MM.1S (cell line): ENCODE measurements around the gene MS4A8.

Experiments
- DNase-seq: peaks from one replicate; pipeline ENCODE4 v3.0.0-alpha.2; 2015
- H2AFZ ChIP-seq: fragments of 300-600 bp; sonication (generic); 2 replicates; pipeline ENCODE4 v1.6.0; 2016; ENCODE audit warnings: antibody characterized with exemption, low read length
- H3F3A ChIP-seq: fragments of 300-600 bp; sonication (generic); 2 replicates; pipeline ENCODE4 v1.6.1; 2016; ENCODE audit warnings: mild to moderate bottlenecking, antibody characterized with exemption, low read length, moderate library complexity, mixed read lengths; ENCODE audit not compliant: insufficient read depth
- H3K27ac ChIP-seq: fragments of 300-600 bp; sonication (generic); 2 replicates; pipeline ENCODE4 v1.5.1; 2016; ENCODE audit warnings: mild to moderate bottlenecking, low read length
- H3K27me3 ChIP-seq: fragments of 300-600 bp; sonication (generic); replicated peaks from 2 replicates; pipeline ENCODE4 v1.6.0; 2016; ENCODE audit warnings: low read length; ENCODE audit not compliant: insufficient read depth
- H3K36me3 ChIP-seq: fragments of 300-600 bp; sonication (generic); replicated peaks from 2 replicates; pipeline ENCODE4 v1.6.1; 2016; ENCODE audit warnings: mild to moderate bottlenecking, low read length, mixed read lengths; ENCODE audit not compliant: insufficient read depth
- H3K4me1 ChIP-seq: fragments of 300-600 bp; sonication (generic); 2 replicates; pipeline ENCODE4 v1.6.1; 2016; ENCODE audit warnings: low read length, mixed read lengths
- H3K4me2 ChIP-seq: fragments of 300-600 bp; sonication (generic); 2 replicates; pipeline ENCODE4 v1.6.0; 2016; ENCODE audit warnings: low read depth, low read length
- H3K4me3 ChIP-seq: fragments of 300-600 bp; sonication (generic); 2 replicates; pipeline ENCODE4 v1.5.1; 2016; ENCODE audit warnings: low read length, mixed read lengths
- H3K79me2 ChIP-seq: fragments of 300-600 bp; sonication (generic); 2 replicates; pipeline ENCODE4 v1.6.1; 2016; ENCODE audit warnings: mixed run types, low read length, mixed read lengths
- H3K9ac ChIP-seq: fragments of 300-600 bp; sonication (generic); 2 replicates; pipeline ENCODE4 v1.6.1; 2016; ENCODE audit warnings: low read length, mixed read lengths
- H3K9me2 ChIP-seq: fragments of 300-600 bp; sonication (generic); replicated peaks from 2 replicates; pipeline ENCODE4 v1.6.1; 2016; ENCODE audit warnings: mild to moderate bottlenecking, low read length, mixed read lengths; ENCODE audit not compliant: insufficient read depth
- H3K9me3 ChIP-seq: fragments of 300-600 bp; sonication (generic); replicated peaks from 2 replicates; pipeline ENCODE4 v1.6.1; 2016; ENCODE audit warnings: mild to moderate bottlenecking, low read length, mixed read lengths; ENCODE audit not compliant: insufficient read depth
- H4K20me1 ChIP-seq: fragments of 300-600 bp; sonication (generic); 2 replicates; pipeline ENCODE4 v1.6.1; 2016; ENCODE audit warnings: mild to moderate bottlenecking, low read length, moderate library complexity, mixed read lengths; ENCODE audit not compliant: insufficient read depth
- CTCF ChIP-seq: fragments of 300-600 bp; sonication (generic); IDR thresholded peaks from 2 replicates; pipeline ENCODE4 v1.5.1; 2016; ENCODE audit warnings: antibody characterized with exemption, low read length, mixed read lengths
- EZH2 ChIP-seq: fragments of 300-600 bp; sonication (generic); optimal IDR thresholded peaks from 2 replicates; pipeline ENCODE3; 2017; ENCODE audit warnings: low read depth, mild to moderate bottlenecking, antibody characterized with exemption, low read length, mixed read lengths
- EZH2phosphoT487 ChIP-seq: fragments of 300-600 bp; sonication (generic); IDR thresholded peaks from 2 replicates; pipeline ENCODE4 v1.6.1; 2018; ENCODE audit warnings: antibody characterized with exemption, low read length

MS4A8 gene

GRCh38 chr11:60747359-60747873 is 48.0 kb downstream of the MS4A8 start:
- Histone ChIP-seq H3K79me2 (no peaks in the 10 kb centered on the region), H3K4me1 (no peaks in the 10 kb centered on the region), H4K20me1 (no peaks in the 10 kb centered on the region), H2AFZ (no peak overlapping the region), H3F3A (no peaks in the 10 kb centered on the region), H3K4me2 (no peak overlapping the region), H3K4me3 (no peak overlapping the region), H3K36me3 (no peaks in the 10 kb centered on the region), H3K9ac (no peak overlapping the region), H3K9me2 (no peaks in the 10 kb centered on the region), H3K9me3 (no peaks in the 10 kb centered on the region), H3K27ac (no peak overlapping the region), H3K27me3 (no peaks in the 10 kb centered on the region)
- TF ChIP-seq CTCF, result no peak
- no peak for TF ChIP-seq EZH2
- no peak for TF ChIP-seq EZH2phosphoT487
- no peak for DNase-seq

- Histone ChIP-seq H3K4me1 (no peaks in the 10 kb centered on the region), H3K36me3 (no peaks in the 10 kb centered on the region)
- no peak for DNase-seq
Observed at GRCh38 chr11:60748225-60748624, 48.8 kb downstream of the MS4A8 start.

GRCh38 chr11:60748821-60749220 is 49.4 kb downstream of the MS4A8 start:
- Histone ChIP-seq H2AFZ (no peak overlapping the region), H3K4me2 (no peak overlapping the region)

More at GRCh38 chr11:60748225-60748624, 48.8 kb downstream of the MS4A8 start:
- no peaks in the 10 kb centered on the region for H3K79me2 ChIP-seq
- no peak for TF ChIP-seq CTCF
- no peak for TF ChIP-seq EZH2
- TF ChIP-seq EZH2phosphoT487, result no peak
- H3K9ac ChIP-seq, result no peak overlapping the region
- no peaks in the 10 kb centered on the region for H3K9me2 ChIP-seq
- no peaks in the 10 kb centered on the region for H3F3A ChIP-seq
- H3K4me2 ChIP-seq, result no peak overlapping the region
- no peaks in the 10 kb centered on the region for H4K20me1 ChIP-seq
- no peaks in the 10 kb centered on the region for H3K27me3 ChIP-seq
- H3K27ac ChIP-seq, result no peak overlapping the region
- H2AFZ ChIP-seq, result no peak overlapping the region
- H3K4me3 ChIP-seq, result no peak overlapping the region
- H3K9me3 ChIP-seq, result no peaks in the 10 kb centered on the region

More at GRCh38 chr11:60748821-60749220, 49.4 kb downstream of the MS4A8 start:
- H4K20me1 ChIP-seq, result no peaks in the 10 kb centered on the region
- no peaks in the 10 kb centered on the region for H3K4me1 ChIP-seq
- H3K27ac ChIP-seq, result no peak overlapping the region
- no peaks in the 10 kb centered on the region for H3K9me2 ChIP-seq
- no peaks in the 10 kb centered on the region for H3F3A ChIP-seq
- no peaks in the 10 kb centered on the region for H3K27me3 ChIP-seq
- H3K36me3 ChIP-seq, result no peaks in the 10 kb centered on the region
- H3K9ac ChIP-seq, result no peak overlapping the region
- TF ChIP-seq EZH2phosphoT487 (no peak), CTCF (no peak)
- no peak overlapping the region for H3K4me3 ChIP-seq
- no peak for DNase-seq
- H3K9me3 ChIP-seq, result no peaks in the 10 kb centered on the region
- no peaks in the 10 kb centered on the region for H3K79me2 ChIP-seq
